Left kidney (tissue), 2 donors: ENCODE measurements around the gene KCNN2. TPM values are rescaled to one million over a fixed set of nuclear protein-coding genes. Genes with fewer than 3 reads are reported as not detected.

Experiments
- DNase-seq: peaks from one replicate; pipeline ENCODE4 v3.0.0-alpha.2; 2013
- polyA plus RNA-seq: library from polyadenylated mRNA; unstranded; fragments of 120-200 nt; gene quantifications from one replicate; pipeline ENCODE4 v1.2.1, GENCODE V29; 2013; ENCODE audit not compliant: insufficient read length

The KCNN2 gene
- polyA plus RNA-seq, 1 donor = 4.0 TPM

- DNase-seq = no peak
Observed at GRCh38 chr5:114362197-114362976, 517 bp downstream of the KCNN2 start.

DNA sequence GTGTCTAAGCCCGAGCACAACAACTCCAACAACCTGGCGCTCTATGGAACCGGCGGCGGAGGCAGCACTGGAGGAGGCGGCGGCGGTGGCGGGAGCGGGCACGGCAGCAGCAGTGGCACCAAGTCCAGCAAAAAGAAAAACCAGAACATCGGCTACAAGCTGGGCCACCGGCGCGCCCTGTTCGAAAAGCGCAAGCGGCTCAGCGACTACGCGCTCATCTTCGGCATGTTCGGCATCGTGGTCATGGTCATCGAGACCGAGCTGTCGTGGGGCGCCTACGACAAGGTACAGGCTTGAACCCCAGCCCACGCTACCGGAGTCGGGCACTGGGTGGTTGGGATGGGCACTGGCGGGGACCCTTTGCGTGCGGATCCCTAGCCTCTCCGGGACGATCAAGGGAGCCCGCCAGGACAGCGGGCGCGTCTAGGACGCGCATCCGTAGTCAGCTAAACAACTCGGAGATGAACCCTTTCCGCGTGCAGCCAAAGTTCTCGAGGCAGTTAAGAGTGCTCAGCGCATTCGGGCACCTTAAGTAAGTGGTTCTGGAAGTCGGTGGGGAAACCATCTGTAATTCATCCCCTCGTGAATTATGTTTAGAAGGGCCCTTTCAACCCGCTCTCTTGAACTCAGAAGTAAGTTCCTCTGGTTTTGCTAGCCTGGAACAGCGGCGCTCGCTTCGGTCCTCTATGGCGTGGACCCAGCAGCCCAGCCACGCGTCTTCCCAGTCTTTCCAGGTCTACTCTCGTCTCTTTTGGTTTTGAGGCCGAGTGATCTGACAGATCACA lies 1.3 kb downstream of the KCNN2 start:
- DNase-seq = no peak

DNA sequence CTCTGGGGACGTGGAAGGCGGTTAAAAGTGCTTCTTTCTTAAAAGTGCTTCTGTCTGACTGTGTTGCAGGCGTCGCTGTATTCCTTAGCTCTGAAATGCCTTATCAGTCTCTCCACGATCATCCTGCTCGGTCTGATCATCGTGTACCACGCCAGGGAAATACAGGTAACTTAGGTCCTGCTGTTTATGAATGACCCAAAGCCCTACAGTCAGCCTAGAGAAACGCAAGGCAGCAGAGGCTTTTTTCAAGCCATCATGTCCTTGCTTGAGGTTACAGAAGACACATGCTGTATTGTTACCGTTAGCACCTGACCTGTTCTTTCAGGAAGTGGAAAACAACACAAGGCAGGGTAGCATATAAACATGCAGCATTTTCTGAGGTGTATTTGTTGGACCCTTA lies 2.0 kb downstream of the KCNN2 start:
- DNase-seq = no peak

GRCh38 chr5:114367029-114367428 lies 5.2 kb downstream of the KCNN2 start:
- DNase-seq = no peak

DNA sequence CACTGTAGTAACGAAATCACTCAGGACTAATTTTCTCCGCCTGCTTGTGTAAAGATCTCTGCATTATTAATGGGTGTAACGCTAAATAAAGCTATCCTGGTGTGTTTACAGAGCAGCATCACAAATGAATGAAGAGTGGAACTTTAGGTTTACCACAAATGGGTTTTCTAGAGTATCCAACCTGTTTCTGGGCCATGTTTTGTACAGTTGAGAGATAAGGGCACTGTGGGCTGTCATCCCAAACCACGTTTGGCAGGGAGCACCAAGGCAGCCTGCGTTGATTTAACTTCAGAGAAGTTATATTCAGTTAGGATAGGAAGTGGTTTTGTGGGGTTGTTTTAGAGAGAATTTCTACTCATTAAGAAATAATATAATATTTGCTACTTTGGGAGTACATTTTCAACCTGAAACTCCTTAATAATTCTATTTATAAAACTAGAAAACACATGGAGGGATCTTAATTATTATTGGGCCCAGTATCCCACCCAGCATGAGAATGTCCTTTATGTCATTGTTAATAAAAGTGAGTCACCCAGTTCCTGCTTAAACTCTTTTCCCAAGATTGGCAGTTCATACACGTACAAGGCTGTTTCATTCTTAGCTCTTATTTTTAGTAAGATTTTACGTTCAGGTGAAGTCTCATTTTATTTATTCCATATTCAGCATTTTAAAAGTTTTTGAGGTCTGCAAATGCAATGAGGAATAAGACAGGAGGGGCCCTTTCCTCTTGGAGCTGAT lies 8.0 kb downstream of the KCNN2 start:
- no peak for DNase-seq

GRCh38 chr5:114377050-114377844 lies 15.4 kb downstream of the KCNN2 start:
- no peak for DNase-seq

- no peak for DNase-seq
Observed at GRCh38 chr5:114377946-114378345, 16.1 kb downstream of the KCNN2 start.

DNA sequence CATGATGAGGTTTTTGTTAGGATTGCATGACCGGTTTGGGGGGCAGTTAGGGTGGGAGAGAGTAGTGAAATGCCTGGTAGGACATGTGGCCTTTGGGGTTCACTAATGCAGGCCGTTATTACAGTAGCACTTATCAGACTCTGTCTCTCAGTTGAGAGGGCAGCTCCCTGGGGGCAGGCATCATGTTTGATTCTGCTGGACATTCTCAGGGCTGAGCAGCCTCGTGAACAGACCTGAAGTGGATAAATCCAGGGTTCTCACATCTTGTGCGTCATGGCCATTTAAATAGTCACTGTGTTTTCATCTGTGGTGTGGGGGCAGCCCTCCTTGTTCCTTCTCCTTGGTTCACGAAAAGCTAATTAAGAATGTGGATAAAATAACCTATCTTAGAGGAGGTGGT lies 18.9 kb downstream of the KCNN2 start:
- DNase-seq = no peak

DNA sequence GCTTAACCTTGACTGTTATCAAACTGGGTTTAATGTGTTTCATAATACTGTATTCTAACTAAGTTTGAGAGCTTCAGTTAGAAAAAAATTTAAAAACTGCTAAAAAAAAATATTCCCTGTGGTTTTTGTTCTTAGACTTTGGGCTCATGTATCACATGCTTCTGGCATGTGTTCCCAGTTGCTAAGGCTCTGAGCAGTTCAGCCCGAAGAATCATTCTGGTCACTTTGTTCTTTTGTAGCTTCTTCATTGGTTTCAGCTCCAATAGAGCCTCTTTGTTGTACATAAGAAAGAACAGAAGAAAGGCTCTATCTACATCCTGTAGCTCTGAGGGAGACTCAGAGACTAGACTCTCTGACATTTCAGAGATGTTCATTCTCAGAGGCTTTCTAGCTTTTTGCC lies 25.6 kb downstream of the KCNN2 start:
- no peak for DNase-seq

- DNase-seq = no peak
Observed at GRCh38 chr5:114390431-114390830, 28.6 kb downstream of the KCNN2 start.

GRCh38 chr5:114391321-114391720 lies 29.5 kb downstream of the KCNN2 start:
- no peak for DNase-seq

DNA sequence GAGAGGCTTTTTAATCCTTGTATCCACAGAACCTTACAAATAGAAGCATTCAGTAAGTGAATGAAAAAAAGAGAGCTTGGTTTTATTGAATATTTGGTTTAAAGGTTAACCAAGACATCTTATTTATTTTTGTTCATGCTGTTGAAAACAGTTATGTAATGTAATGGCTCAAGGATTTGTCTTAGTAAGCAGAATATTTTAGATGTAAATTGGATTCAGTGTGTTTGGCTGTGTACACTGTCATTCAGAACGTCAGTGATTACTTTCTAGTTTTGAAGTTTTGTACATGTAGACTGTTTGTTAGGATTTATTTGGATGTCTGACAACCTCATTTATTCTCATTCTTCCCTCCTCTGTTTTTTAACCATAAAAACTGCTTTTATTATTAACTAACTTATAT lies 31.3 kb downstream of the KCNN2 start:
- no peak for DNase-seq

DNA sequence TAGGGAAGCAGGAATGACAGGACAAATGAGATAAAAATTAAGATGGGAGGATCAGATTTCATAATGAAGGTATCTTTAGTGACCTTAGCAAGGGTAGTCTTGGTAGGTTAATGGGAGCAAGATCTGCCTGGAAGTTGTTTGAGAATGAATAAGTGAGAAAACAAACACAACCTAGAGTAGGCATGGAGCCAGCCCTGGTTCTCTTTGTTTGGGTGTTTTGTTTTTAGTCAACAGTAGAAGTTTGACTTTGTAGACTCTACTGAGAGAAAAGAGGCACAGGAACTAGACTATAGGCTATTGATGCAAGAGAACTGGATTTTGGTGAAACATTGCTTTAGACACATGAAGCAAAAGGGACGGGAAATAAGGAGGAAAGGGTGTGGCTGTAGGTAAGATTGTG lies 40.3 kb downstream of the KCNN2 start:
- DNase-seq = no peak

- no peak for DNase-seq
Observed at GRCh38 chr5:114407783-114408182, 45.9 kb downstream of the KCNN2 start.

GRCh38 chr5:114408847-114409246 lies 47.0 kb downstream of the KCNN2 start:
- no peak for DNase-seq

DNA sequence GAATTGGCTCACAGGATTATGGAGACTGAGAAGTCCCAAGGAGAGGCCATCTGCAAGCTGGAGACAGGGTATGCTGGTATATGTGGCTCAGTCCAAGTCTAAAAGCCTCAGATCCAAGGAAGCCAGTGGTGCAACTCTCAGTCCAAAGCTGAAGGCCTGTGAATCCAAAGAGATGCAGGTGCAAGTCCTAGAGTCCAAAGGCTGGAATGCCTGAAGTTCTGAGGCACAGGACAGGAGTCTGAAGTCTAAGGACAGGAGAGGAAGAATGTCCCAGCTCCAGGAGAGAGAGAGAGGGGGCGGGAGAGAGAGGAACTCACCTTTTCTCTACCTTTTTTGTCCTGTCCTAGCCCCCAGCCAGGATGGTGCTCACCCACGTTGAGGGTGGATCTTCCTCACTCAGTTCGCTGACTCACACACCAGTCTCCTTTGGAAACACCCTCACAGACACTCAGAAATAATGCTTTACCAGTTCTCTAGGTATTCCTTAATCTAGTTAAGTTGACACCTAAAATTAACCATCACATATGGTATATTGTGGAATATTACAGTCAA lies 49.6 kb downstream of the KCNN2 start:
- no peak for DNase-seq

DNA sequence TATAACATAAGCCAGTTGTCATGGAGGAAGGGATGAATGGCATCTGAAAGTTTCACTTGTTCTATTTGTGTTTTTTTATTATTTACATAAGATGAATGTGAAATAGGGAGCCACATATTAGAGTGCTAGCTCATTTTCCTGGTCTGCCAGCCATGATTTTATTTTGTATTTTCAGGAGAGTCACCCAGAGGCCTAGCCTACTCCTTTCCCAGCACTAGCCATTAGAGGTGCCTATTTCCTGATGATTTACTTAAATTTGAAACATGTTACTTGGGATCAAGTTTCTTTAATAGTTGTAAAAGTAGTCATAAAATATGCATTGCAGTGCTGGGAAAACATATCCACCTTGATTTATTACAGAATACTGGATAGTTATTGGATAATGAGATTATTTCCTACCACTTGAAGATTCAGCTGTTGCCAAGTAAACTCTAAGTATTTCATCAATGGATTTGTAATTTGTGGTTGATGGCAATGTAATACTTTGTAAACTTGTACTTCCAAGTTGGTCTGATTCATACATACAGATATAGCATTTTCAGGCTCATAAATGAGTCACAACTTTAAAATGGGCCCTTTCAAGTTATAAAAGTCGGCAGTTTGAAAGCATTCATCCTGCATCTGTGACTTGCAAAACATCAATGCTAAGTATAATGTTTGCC lies 50.8 kb downstream of the KCNN2 start:
- DNase-seq = no peak

DNA sequence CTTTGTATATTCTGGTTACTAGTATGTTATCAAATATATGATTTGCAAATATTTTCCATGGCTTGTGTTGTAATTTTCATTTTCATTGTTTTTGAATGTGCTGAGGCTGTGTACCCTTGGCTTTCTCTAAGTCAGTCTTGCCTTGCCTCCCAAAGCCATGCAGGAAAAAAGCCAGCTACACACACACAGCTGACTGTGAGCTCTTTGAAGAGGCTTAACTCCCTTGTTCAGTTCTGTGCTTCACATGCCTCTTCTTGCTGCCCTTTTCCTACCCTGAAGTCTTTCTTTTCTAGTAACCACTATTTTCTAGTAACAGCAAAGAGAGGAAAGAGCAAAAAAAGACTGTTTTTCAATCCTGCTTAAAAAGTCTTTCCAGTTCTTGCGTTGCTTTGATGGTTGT lies 53.9 kb downstream of the KCNN2 start:
- DNase-seq = no peak

- no peak for DNase-seq
Observed at GRCh38 chr5:114416254-114416653, 54.4 kb downstream of the KCNN2 start.

DNA sequence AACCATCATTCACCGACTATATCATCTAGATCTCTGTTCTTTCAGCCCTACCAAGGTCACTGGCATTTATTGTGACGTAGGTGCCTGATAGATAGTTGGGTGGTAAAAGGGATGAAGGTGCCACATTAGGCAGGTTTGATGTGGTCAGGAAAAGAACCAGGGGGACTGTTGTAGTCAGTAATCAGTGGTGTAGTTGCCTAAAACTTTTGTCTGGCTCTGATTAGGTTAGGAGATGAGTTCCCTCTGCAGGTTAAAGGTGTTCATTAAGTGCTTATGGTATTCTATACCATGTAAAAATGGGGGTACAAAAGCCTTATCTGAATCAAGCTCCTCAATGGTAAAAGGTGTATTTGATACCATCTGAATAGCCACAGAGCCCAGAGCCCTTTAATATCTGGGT lies 55.6 kb downstream of the KCNN2 start:
- no peak for DNase-seq
